Stimulated activated CD8-positive, alpha-beta memory T cell treated with anti-CD3 and anti-CD28 coated beads, Interleukin-12 subunit alpha, Interleukin-12 subunit beta, amount 100 ng/mL, for 24 hours (primary cell): ENCODE measurements around the gene TOR4A.
"Not testable (repeated sequence)": the region's sequence is repeated elsewhere in the genome, so short reads cannot be mapped to it uniquely, and the experiment has no call there.

Source experiments
- DNase-seq: peaks from one replicate; pipeline ENCODE4 v3.0.0-alpha.2; 2020; ENCODE audit errors: extremely low read depth

The TOR4A gene

GRCh38 chr9:137317718-137318511, 40.4 kb downstream of the TOR4A start:
- DNase-seq: no peak

- no peak for DNase-seq
Observed at GRCh38 chr9:137318602-137319001, 41.1 kb downstream of the TOR4A start.

- no peak for DNase-seq
Observed at GRCh38 chr9:137319011-137319738, 41.6 kb downstream of the TOR4A start.

GRCh38 chr9:137319739-137320551, 42.4 kb downstream of the TOR4A start:
- no peak for DNase-seq

- no peak for DNase-seq
Observed at GRCh38 chr9:137320555-137321384, 43.2 kb downstream of the TOR4A start.

GRCh38 chr9:137321726-137322361, 44.3 kb downstream of the TOR4A start:
- DNase-seq: no peak

- DNase-seq: no peak
Observed at GRCh38 chr9:137323531-137324331, 46.2 kb downstream of the TOR4A start.

- no peak for DNase-seq
Observed at GRCh38 chr9:137325124-137325523, 47.6 kb downstream of the TOR4A start.

- no peak for DNase-seq
Observed at GRCh38 chr9:137325799-137326198, 48.3 kb downstream of the TOR4A start.

GRCh38 chr9:137326445-137327065, 49.0 kb downstream of the TOR4A start:
- DNase-seq: no peak

- not testable (repeated sequence) for DNase-seq
Observed at GRCh38 chr9:137327641-137328550, 50.4 kb downstream of the TOR4A start.

- not testable (repeated sequence) for DNase-seq
Observed at GRCh38 chr9:137329590-137329989, 52.1 kb downstream of the TOR4A start.

- no peak for DNase-seq
Observed at GRCh38 chr9:137330689-137331088, 53.2 kb downstream of the TOR4A start.

GRCh38 chr9:137331929-137332328, 54.4 kb downstream of the TOR4A start:
- no peak for DNase-seq
